Upper lobe of right lung (tissue), 1 donor: ENCODE data around the gene ZPR1. TPM values are rescaled to one million over a fixed set of nuclear protein-coding genes. Genes with fewer than 3 reads are reported as not detected.

Source experiments
- ATAC-seq: fragments of 200-7000 bp; cut with Tn5 transposase; one replicate; pipeline ENCODE4 v1.9.1; 2020; ENCODE audit warnings: mild to moderate bottlenecking, moderate library complexity
- DNase-seq: peaks from one replicate; pipeline ENCODE4 v3.0.0-alpha.2; 2020
- H3K27ac ChIP-seq: fragments of 200-600 bp; one replicate; pipeline ENCODE4 v1.8.0; 2022
- H3K27me3 ChIP-seq: fragments of 200-600 bp; one replicate; pipeline ENCODE4 v1.8.0; 2022; ENCODE audit warnings: mild to moderate bottlenecking
- H3K36me3 ChIP-seq: fragments of 200-600 bp; one replicate; pipeline ENCODE4 v1.8.0; 2022
- H3K4me1 ChIP-seq: fragments of 200-600 bp; one replicate; pipeline ENCODE4 v1.8.0; 2022
- H3K4me3 ChIP-seq: fragments of 200-600 bp; one replicate; pipeline ENCODE4 v1.8.0; 2022; ENCODE audit warnings: mild to moderate bottlenecking
- H3K9me3 ChIP-seq: fragments of 200-600 bp; one replicate; pipeline ENCODE4 v1.8.0; 2022
- intact Hi-C: fragments of 100-400 bp; cut with DNase I; formaldehyde crosslinking; loops from one replicate; pipeline ENCODE4 v1.11.0; 2022
- total RNA-seq: library from RNA; stranded (reverse); fragmentation: NEBNext Ultra II Directional; extraction: Animal tissue kit (Norgen Biotek cat#: 25700); gene quantifications from one replicate; pipeline ENCODE4 v1.2.1, GENCODE V29; 2021
- TF ChIP-seq, protein P1 (sequence below): fragments of 200-600 bp; IDR thresholded peaks from one replicate; pipeline ENCODE4 v1.8.0; 2022; ENCODE audit warnings: antibody characterized with exemption
- donor health status: DM: no; HTN: yes; CAD: no; lungs with severe emphysema.

Gene ZPR1
- total RNA-seq, 1 donor from 2014 or later: 43.1 TPM

DNA sequence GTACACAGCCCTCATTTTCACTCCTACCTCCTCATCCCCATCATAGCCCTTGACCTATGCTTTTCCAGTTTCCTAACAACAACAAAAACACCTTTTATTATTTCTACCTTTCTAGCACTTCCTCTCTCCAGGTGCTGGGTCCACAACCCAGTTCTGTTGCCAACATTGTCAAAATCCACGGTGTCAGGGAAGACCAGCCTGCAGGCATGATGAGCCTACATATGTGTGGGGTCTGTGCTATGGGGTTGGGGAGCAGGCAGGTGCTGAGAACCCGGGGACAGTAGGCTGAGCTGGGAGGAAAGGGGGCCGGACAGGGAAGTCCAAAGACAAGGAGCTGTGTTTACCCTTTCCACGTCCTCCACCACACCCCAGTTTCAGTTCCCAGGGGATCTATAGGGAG is 711 bp upstream of the ZPR1 start:
- ATAC-seq: no peak
- TF ChIP-seq, protein P1, sequence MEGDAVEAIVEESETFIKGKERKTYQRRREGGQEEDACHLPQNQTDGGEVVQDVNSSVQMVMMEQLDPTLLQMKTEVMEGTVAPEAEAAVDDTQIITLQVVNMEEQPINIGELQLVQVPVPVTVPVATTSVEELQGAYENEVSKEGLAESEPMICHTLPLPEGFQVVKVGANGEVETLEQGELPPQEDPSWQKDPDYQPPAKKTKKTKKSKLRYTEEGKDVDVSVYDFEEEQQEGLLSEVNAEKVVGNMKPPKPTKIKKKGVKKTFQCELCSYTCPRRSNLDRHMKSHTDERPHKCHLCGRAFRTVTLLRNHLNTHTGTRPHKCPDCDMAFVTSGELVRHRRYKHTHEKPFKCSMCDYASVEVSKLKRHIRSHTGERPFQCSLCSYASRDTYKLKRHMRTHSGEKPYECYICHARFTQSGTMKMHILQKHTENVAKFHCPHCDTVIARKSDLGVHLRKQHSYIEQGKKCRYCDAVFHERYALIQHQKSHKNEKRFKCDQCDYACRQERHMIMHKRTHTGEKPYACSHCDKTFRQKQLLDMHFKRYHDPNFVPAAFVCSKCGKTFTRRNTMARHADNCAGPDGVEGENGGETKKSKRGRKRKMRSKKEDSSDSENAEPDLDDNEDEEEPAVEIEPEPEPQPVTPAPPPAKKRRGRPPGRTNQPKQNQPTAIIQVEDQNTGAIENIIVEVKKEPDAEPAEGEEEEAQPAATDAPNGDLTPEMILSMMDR: no peak
- Histone ChIP-seq H3K9me3 (no peaks in the 10 kb centered on the region), H3K27me3 (no peaks in the 10 kb centered on the region), H3K27ac (peak overlapping the region; percentile 93), H3K36me3 (peaks cover 29% of the 10 kb centered on the region), H3K4me1 (peaks cover 21% of the 10 kb centered on the region), H3K4me3 (peak overlapping the region; percentile 89)
- intact Hi-C loops: loop anchor here (10.0 kb wide), 1 partner anchor 316 kb away; no protein-coding TSS in a partner anchor
- no peak for DNase-seq

- TF ChIP-seq, protein P1: no peak
- DNase-seq (no peak), ATAC-seq (no peak)
- intact Hi-C loops: loop anchor here (10.0 kb wide), 1 partner anchor 317 kb away; no protein-coding TSS in a partner anchor
- Histone ChIP-seq H3K4me3 (peak overlapping the region; percentile 89), H3K9me3 (no peaks in the 10 kb centered on the region), H3K27me3 (no peaks in the 10 kb centered on the region), H3K27ac (peak overlapping the region; percentile 93), H3K4me1 (peaks cover 21% of the 10 kb centered on the region), H3K36me3 (peaks cover 40% of the 10 kb centered on the region)
Measured at GRCh38 chr11:116787436-116787785, 412 bp downstream of the ZPR1 start.

DNA sequence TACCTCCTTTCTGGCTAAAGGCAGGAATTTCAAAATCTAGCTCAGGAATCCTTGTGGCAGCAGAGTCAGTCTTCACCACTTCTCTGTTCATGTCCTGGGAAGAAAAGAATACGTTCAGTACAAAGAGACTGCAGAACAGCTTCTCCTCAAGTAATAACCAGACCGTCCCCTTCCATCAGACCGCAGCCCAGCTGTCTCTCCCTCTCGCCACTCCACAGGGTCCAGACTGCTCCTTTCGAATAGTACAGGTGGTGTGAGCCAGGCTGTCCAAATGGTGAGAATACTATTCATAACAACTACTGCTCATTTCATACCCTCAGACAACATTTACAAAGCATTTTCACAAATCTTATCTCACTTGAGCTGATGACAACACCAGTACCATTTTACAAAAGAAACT is 857 bp downstream of the ZPR1 start:
- ATAC-seq: no peak
- TF ChIP-seq, protein P1: no peak

GRCh38 chr11:116786326-116786725 is 1.5 kb downstream of the ZPR1 start:
- Histone ChIP-seq H3K9me3 (no peaks in the 10 kb centered on the region), H3K4me3 (no peak overlapping the region), H3K4me1 (peaks cover 16% of the 10 kb centered on the region), H3K27me3 (no peaks in the 10 kb centered on the region), H3K36me3 (peaks cover 51% of the 10 kb centered on the region), H3K27ac (no peak overlapping the region)
- TF ChIP-seq, protein P1: no peak
- DNase-seq (no peak), ATAC-seq (no peak)
- intact Hi-C loops: loop anchor here (10.0 kb wide), 1 partner anchor 318 kb away; no protein-coding TSS in a partner anchor

More for the DNA sequence above, 857 bp downstream of the ZPR1 start:
- Histone ChIP-seq H3K36me3 (peaks cover 45% of the 10 kb centered on the region), H3K27ac (peak overlapping the region; percentile 93), H3K27me3 (no peaks in the 10 kb centered on the region), H3K4me1 (peaks cover 21% of the 10 kb centered on the region), H3K4me3 (peak overlapping the region; percentile 89), H3K9me3 (no peaks in the 10 kb centered on the region)
- DNase-seq: no peak
- intact Hi-C loops: loop anchor here (10.0 kb wide), 1 partner anchor 318 kb away; no protein-coding TSS in a partner anchor

DNA sequence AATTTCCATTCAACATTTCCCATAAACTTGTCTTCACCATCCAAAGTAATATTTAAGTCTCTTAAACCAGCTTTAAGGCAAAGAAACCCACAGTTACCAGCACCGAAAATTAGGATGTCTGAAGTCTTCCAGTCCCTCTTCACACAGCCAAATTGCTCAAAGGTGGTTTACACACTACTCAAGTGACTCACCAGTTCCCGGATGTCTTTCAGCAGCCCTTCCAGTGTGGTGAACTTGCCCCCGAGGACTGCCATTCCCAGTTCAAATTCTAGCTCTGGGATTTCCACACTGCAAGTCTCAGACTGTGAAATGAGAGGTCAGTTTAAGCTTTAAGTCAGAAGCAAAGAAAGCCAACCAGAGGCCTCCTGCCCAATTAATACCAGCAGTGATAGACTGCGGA is 5.1 kb downstream of the ZPR1 start:
- H3K27me3 ChIP-seq: no peaks in the 10 kb centered on the region
- TF ChIP-seq, protein P1: no peak
- H3K9me3 ChIP-seq: no peaks in the 10 kb centered on the region
- intact Hi-C loops: loop anchor here (10.0 kb wide), 1 partner anchor 322 kb away; no protein-coding TSS in a partner anchor
- no peak overlapping the region for H3K27ac ChIP-seq
- ATAC-seq (no peak), DNase-seq (no peak)
- H3K36me3 ChIP-seq: peaks cover 87% of the 10 kb centered on the region
- H3K4me1 ChIP-seq: peaks cover 7% of the 10 kb centered on the region
- no peak overlapping the region for H3K4me3 ChIP-seq

DNA sequence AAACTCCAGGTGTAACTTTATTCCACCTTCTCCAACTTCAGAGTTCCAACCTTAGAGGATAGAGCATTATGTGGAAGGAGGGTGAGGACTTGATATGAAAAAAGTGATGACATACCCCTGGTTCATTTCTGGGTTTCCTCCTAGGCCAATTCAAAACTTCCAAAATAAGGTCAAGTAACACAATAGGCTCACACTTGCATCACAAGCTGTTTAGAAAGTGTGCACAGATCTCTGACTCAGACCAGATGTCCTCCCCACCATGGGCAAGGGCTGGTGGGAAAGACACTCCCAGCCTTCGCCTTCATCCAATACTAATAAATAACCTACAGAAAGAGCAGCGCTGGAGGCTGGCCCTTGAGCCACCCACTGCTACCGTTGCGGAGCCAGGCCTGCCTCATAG is 9.3 kb downstream of the ZPR1 start:
- TF ChIP-seq, protein P1: no peak
- peaks cover 5% of the 10 kb centered on the region for H3K4me1 ChIP-seq
- no peak overlapping the region for H3K4me3 ChIP-seq
- no peak overlapping the region for H3K27ac ChIP-seq
- no peak for DNase-seq
- no peaks in the 10 kb centered on the region for H3K9me3 ChIP-seq
- ATAC-seq: no peak
- intact Hi-C loops: no loop called here
- peaks cover 79% of the 10 kb centered on the region for H3K36me3 ChIP-seq
- H3K27me3 ChIP-seq: no peaks in the 10 kb centered on the region
